COLO668 (cell line): ENCODE data around the gene MS4A7.
"Not testable (repeated sequence)": the region's sequence is repeated elsewhere in the genome, so short reads cannot be mapped to it uniquely, and the experiment has no call there.

Source experiments
- DNase-seq: peaks from one replicate; lab custom pipeline; 2025; ENCODE audit not compliant: unreplicated experiment; lab: John Stamatoyannopoulos, UW

MS4A7 gene, protein sequence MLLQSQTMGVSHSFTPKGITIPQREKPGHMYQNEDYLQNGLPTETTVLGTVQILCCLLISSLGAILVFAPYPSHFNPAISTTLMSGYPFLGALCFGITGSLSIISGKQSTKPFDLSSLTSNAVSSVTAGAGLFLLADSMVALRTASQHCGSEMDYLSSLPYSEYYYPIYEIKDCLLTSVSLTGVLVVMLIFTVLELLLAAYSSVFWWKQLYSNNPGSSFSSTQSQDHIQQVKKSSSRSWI

DNA sequence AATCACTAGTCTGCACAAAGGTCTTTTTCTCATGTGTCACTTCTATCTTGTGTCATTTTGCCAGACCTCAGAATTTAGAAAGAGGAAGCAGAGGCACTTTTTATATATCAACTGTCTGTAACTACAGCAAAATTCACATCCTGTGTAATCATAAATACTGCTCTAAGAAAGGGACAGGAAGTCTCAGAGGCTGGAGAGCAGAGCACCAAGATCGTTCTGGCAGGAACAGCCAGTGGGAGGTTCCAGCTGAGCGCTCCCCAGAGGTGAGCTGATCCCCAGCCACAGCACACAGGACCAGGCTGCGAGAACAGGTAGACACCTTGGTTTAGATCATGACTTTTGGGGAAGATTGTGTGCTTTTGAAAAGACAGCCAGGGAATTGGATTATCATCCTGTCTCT lies at the start of gene MS4A7:
Gene MS4A7, plus strand, starts transcription at position 179 of the 400 bp plus-strand sequence. CDS start 4,610 bp downstream, outside the sequence.
- DNase-seq, result no peak

DNA sequence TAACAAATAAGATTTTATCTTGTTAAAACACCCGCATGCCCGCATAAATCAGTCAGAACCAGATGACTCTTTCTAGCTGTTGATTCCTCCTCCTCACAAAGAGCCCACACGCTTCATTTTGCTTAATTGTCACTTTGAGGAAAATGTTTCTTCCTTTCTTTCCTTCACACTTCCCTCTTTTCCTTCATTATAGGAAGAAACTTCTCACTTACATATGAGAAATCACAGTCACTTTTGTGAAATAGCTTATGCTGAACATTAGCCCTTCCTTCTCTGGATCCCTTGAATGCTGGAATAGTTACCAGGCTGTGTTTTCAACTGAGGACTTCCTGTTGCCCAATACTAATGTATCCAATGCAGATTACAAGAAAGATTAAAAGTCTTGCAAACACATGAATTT lies 45.5 kb upstream of the MS4A7 start:
- DNase-seq, result no peak

DNA sequence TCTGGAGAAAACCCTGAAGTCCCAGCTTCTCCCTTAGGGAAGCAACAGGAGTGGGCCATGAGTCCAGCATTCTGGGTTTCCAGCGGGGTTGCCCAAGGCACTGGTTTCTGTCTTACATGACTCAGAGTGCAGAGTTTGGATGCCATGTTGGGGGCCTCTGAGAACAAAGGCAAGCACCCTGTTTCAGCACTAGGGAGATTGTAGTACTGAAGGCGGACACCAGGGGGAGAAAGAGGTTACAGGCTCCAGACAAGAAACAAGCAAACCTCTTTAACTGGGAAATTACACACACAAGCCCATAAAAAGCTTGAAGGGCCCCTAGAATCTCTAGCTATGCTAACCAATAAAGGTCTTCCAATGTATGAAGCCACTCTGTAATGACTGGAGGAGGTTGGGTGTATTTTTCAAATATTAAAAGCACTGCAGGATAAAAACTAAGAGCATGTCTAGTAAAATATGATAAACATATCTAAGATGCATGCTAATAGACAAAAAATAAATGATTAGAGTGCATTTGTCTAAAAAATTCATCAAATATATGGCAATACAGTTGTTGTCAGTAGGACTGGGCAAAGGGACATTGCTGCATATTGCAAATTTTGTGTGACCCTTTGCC lies 44.2 kb upstream of the MS4A7 start:
- peak; percentile 52 for DNase-seq

DNA sequence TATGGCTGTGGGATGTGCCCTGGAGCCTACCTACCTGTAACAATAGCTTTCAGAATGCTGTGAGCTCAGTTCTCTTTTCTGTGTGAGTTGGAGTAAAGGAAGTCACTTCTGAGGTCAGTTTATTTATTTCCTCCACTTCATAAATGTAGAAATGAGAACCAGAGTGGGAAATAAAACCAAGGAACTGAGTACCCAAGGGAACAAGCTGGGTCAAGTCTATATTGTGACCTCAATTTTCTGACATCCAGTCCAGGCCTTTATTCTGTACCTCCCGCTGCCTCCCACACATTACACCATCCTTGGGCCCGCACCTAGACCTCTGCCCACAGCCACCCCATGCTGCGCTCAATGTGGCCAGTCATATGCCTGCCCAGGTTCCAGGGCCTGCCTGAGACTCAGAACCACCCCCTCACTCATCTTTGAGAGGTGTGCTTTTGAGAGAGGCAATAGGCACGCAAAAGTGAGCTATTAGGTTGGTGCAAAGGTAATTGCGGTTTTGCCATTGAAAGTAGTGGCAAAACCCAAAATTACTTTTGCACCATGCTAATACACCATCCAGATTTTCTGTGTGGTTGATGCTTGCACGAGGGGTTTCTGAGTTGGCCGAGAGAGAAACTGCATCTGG lies 41.5 kb upstream of the MS4A7 start:
- no peak for DNase-seq

DNA sequence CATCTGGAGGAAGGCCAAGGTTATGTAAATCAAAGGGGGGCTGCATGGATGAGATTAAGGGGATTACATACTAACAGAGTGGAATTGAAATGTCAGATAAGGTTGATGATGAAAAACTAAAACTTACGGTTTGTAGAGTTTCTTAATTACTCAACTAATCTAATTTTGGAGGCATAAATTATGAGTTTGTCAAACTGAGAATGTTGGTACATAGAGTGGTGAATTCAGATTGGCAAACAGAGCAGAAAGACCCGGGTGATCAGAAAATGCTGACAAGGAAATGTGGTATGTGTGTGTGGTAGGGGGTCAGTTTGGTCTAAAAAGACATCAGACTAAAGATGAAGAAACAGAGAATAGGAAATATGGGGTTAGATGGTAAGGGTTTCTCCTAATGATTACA lies 40.3 kb upstream of the MS4A7 start:
- DNase-seq, result no peak

DNA sequence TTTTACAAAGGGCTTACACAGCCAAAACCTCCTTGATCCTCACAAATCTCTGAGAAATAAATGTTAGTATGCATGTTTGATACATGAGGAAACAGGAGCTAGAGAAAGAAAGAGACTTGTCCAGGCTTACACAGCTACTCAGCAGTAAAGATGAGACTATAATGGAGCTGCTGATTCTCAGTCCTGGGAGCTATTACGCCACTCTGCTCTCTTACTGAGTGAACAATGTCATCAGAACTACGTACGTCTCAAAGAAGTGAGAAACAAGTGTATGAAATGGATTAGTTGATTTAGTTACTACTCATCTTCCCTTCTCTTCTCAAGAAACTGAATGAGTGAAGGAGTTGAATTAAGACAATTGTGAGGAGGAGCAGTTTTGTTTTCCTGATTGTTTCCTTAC lies 39.0 kb upstream of the MS4A7 start:
- no peak for DNase-seq

DNA sequence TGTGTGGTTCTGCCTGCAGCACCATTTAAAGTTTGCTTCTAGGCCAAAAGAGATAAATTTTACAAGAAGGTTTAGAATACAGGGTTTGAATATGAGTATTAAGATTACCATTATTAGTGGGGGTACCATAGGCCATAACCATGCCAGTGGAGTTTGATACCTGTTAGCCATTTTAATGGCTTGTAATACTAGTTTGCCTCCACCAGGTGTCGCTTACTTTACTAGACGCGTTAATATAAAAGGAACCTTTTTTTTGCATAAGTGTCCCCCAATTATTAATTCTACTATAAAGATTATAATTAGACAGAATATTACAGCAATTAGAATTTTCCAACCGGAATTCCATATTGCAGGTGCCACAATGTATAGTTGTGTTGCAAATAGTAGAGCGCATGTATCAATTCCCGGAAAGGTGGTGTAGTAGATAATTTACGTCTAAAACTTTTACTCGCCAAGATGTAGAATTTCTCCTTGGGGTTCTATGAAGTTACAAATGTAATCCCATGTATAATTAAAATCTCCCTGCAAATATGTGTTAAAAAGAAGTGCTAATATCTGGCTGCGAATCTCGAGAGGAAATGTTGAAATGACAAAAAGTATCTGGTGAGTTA lies 35.1 kb upstream of the MS4A7 start:
- DNase-seq, result peak; percentile 19

DNA sequence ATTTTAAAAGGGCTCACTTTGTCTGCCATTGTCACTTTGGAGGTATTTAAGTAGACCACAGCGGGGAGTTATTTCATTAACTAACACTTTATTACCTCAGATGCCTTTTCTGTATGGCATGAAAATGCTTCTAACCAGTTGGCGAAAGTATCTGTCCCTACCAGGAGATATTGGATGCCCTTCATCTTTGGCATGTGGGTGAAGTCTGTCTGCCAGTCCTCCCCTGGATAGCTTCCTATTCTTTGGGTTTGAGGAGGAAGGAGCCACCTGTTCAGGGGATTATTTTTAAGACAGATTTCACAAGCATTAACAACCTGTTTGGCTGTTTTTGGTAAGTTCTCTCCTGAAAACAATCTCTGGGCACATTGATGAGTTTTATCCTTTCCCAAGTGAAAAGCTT lies 34.2 kb upstream of the MS4A7 start:
- no peak for DNase-seq

DNA sequence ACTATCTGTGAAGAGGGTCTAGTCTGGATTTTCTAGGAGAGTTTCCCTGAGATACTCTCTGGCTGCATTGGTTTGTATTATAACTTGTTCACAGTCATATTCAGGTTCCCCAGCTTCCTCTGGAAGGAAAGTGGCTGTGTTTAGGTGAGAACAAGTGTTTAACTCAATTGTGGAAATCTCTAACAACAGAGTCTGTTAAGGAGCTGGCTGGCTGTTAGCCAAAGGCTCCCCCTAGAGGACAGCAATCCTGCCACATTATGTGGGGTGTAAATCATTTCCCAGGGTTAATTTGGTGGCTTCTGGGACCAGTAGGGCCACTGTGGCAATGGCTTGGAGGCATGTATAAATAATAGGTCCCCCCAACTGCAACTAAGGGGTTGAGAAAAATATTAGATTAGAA lies 32.8 kb upstream of the MS4A7 start:
- peak; percentile 23 for DNase-seq

DNA sequence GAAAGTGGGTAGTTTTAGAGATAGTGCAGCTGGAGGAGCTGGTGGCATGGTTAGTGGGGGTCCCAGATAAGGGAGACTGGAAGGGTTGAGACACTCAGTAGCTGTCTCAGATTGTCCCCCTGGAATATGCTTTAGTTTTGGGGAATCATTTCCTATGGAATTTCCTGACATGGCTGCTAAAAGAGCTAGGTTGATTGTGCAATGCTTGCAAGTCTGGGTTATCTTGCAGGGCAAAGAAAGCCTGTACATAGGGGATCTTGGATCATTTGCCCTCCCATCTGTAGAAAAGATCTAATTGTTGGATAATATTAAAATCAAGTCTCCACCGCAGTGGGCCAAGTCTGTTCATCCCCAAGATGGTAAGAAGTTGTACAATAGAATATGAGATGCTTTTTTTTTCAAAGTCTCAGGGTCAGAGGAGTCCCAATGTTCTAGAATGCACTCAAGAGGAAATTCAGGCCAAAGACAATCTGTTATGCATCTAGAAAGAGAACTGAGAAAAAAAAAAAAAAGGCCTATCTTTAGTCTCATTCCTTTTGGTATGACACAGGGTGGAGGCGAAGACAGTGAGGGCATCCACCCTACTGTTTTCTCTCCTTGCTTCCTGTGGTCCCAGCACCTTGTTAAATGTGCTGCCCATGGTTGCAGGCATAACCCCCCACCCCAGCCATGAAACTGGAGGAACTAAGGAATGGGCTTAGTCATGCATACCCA lies 31.1 kb upstream of the MS4A7 start:
- DNase-seq, result no peak

DNA sequence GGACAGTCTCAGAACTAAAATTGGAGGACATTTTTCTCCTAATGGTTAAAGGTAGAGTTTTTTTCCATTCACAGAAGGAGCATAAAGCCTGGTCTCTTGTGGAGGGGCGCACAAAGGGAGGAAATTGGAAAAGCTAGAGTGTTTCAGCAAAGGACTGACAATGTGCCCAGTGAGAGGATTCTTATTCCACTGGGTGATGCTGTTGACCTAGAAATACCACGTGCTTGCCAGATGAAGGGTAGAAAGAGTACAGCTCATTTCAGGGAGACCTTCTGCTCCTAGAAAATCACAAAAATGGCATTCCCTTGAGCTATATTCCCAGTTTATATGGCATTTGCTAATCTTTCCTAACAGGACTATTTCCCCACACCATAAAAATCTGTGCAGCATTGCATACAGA lies 30.2 kb upstream of the MS4A7 start:
- DNase-seq, result no peak

DNA sequence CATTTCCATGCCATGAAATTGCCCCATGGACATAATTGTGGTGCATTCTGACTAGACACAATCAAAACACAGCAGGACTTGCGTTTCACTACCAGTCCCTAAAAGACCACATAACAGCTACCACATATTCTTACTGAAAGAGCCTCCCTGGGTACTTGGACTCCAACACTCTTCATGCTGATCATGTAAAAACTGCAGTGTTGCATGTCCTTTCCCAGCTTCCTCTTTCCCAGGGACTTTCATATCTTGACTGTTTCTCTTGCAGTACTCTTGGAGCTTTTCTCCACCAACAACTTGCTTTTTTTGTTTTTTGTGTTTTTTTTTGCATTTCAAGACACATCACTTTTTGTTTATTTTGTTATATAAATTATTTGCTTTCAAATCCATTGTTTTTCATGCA lies 28.3 kb upstream of the MS4A7 start:
- DNase-seq, result no peak

DNA sequence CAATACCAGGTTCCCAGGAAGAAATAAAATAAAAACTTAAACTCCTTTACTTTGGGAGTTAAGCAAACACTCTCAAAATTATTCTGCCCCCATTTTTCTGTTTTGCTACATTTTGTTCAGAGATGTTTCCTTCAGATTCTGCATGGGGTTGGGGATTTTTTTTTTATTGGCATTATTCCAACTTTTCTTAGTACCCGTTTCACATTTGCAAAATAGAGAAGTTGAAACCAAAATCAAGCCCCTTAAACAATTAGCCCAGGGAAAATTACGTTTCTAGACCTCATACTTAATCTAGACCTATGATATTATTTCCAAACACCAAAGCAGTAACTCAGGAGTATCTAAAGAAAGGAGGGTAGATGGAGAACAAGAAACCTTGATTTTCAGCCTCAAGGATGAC lies 20.6 kb upstream of the MS4A7 start:
- DNase-seq, result no peak

DNA sequence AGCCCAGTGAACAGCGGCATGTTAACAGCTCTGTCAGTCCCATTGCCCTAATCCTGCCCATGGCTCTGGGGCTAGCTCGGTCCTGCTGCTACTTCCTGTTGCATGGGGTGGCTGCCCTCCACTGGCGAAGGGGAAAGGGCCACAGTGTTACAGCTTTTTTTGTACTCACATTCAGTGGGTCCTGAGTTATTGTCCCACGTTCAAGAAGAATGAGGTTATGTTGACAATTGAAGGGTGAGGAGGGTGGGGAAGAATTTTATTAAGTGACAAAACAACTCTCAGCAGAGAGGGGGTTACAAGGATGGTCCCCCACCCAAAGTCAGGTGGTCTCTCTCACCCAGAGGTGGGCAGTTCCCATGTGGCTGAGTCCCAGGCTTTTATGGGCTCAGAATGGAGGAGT lies 17.7 kb upstream of the MS4A7 start:
- DNase-seq, result no peak

DNA sequence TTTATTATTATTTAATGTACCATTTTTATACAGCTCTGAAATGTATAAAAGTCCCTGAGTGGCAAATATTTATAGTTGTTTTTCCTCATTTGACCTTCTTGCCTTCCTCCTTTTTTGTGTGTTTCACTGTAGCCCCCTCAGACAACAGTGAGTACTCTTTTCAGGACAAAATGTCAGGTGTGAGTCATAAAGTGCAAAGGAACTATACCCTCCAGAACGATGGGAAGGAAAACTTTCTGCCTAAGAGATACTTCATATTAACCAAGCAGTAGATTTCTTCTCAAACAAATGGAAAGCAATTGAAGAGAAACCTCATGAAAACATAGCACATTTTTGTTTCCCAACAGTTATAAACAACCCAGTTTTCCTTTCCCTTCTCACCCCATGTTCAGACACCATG lies 16.1 kb upstream of the MS4A7 start:
- DNase-seq, result no peak

DNA sequence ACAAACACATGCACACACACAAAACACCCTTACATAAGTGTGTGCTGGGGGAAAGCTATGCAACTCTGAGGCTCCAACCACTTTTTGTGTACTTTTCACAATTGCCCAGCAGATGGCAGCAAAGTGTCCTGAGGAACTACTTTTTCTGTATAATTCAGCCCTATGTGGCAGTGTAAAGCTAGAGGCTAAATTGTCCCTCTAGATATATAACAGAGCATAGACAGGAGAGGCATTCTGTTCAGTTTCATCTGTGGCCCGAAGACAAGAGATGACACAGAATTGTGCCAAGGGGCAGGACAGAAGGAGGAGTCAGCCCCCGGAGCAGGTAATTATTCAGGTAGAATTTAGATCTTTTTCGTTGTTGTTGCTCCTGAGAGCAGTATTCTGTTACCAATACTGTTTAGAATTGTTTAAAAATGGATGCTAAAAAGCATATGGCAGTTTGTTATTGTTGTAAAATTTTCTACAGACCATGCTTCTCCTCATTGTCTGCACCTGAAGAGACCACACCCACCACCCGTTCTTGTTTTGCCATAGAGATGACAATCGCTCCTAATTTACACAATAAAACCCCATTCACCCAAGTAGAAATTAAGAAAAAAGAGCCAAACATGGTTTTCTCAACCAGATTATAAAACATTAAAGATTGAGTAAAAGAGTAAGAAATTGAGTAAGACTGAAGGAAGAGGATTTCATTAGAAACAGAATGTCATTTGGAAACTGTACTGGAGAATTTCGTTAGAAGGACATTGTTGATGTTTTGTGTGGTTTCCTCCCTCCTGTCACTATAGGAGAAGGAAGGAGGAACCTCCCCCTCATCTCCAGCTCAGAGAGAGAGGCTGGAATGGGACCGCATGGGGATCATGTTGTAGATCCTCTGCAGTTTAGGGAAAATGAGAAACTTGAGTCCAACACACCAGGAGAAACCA lies 14.5 kb upstream of the MS4A7 start:
- peak; percentile 67 for DNase-seq

DNA sequence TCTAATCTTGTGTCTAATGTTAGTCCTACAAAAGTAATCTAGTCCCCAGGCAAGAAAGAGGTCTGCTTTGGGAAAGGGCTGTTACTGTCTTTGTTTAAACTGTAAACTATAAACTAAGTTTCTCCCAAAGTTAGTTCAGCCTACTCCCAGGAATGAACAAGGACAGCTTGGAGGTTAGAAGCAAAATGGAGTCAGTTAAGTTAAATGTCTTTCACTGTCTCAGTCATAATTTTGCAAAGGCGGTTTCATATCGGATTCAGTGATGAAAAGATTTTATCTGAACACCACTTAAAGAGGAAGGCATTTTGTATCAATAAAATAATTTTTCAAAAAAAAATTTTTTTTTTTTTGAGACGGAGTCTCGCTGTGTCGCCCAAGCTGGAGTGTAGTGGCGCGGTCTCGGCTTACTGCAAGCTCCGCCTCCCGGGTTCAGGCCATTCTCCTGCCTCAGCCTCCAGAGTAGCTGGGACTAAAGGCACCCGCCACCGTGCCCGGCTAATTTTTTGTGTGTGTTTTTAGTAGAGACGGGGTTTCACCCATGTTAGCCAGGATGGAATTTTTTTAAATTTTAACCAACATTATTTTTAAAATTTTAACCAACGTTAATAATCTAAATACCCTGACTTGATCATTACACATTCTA lies 11.9 kb upstream of the MS4A7 start:
- DNase-seq, result not testable (repeated sequence)

DNA sequence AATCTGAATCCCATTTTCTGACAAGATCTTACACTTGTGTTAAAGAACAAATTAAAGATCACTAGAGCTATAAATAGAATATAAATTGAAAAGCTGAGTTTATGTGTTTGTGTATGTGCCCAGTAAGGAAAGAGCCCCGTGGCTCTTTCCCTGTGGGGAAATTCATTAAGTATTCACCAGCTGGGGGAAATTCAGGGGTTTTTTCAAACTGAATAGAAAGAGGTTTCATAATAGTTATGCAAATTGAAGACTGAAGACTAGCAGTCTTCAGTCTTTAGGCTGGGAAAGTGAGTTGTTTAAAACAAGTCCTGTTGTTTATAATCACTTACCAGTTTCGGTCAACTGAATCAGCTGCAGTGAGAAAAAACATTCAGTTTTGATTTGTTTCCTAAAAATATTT lies 11.3 kb upstream of the MS4A7 start:
- DNase-seq, result no peak

DNA sequence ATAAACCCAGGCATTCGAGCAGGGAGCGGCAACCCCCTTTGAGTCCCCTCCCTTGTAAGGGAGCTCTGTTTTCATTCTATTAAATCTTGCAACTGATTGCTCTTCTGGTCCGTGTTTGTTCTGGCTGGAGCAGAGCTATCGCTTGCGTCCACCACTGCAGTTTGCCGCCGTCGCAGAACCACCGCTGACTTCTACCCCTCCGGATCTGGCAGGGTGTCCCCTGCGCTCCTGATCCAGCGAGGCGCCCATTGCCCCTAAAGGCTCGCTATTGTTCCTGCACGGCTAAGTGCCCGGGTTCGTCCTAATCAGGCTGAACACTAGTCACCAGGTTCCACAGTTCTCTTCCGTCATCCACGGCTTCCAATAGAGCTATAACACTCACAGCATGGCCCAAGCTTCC lies 10.4 kb upstream of the MS4A7 start:
- DNase-seq, result no peak

DNA sequence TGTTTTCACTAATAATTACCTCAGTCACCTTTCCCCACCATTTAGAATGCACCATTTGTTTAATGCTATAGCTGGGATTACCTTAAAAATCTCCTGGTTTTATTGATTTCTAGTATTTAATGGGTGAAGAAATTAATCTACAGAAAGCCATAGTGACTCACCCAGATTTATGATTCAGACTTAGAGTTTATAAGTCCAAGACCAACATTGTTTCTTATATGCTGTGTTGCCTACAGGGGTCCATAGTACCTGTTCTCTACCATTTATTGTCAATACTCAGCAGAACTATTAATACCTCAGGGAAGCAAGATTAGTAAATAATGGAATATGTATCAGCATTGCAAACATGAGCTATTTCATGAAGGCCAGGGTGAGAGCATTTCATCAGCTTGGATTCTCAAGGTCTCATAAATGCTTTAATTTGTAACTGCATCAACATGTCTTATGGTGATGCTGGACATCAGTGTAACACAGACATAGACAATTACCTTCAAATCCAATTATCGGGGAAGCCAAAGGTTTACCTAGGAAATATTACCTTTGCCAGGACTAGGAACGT lies 8.0 kb upstream of the MS4A7 start:
- DNase-seq, result no peak
